Activated CD4-positive, alpha-beta T cell treated with anti-CD3 and anti-CD28 coated beads, Interleukin-2, amount 50 U/mL, for 16 hours (primary cell): ENCODE measurements around the gene NFKBIL1.

Experiments
- DNase-seq: peaks from one replicate; pipeline ENCODE4 v3.0.0-alpha.2; 2020

Gene NFKBIL1

DNA sequence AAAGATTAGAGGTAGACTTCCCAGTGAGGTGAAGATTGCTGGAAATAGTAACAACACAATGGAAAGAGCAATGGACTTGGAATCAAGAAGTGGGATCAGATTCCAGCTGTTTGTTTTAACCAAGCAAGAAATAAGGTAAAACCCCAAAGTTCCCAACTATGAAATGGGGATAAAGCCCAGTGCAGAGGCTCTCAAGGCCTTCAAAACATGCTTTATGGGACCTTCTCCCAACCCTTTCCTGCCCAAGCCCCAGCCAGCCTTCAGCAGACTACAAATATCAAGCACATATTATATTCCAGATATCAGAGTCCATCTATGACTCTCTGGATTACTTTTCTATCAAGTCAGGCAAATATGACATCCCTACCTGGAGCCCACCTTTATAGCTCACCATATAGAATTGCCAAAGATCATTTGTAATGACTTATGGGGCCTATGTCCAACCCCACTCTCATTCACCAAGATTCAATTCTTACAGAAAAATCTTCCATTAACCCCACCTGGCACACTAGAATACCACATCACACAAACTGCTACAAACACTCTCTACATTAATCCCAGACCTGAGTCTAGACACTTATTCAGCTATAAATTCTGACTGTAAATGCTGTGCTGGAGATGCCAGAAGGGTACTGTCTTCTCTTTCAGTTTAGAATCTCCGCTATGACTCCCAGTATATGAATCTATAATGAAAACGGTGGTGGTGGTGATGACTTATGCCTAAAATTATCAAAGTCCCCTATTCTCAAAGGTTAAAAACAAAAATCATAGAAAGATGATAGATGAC is 11.7 kb upstream of the NFKBIL1 start:
- no peak for DNase-seq

DNA sequence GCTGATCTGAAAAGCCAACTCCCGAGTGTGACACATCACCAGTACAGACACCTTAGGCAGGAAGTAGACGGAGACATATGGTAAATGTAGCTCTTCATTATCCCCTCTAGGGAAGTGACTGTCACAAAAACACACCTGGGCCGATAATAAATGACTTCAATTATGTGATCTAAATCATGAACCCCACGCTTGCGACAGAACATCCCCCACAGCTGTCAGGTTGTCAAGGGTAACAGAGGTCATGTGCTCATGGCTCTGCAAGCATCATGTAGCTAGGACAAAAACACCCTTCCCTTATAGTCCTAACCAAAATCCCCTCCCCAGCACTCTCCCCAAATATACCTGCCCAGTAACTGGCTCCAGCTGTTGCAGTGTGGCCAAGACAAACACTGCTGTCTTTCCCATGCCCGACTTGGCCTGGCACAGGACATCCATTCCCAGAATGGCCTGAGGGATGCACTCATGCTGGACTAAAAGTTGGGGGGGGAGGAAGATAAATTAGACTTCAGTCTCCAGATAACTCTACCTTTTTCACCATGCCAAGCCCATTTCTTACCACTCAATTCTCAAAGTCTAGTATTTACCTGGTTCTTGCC is 8.5 kb upstream of the NFKBIL1 start:
- no peak for DNase-seq

DNA sequence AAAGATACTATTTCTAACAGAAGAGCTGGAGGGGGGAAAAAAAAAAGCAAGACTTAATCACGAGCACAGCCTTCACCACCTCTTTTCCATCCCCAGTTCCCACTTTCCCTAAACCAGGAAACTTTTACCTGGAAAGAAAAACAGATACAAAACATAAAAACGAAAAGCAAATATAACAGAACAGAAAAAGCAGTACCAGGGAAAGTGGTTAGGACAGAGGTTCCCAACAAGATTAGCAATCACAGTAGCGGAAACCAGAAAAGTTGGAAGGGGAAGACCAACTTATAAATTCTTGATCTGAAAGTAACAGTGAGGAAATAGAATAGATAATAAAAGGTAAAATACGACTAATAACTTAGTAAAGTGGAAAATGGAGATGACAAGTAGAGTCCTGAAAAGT is 6.8 kb upstream of the NFKBIL1 start:
- no peak for DNase-seq

DNA sequence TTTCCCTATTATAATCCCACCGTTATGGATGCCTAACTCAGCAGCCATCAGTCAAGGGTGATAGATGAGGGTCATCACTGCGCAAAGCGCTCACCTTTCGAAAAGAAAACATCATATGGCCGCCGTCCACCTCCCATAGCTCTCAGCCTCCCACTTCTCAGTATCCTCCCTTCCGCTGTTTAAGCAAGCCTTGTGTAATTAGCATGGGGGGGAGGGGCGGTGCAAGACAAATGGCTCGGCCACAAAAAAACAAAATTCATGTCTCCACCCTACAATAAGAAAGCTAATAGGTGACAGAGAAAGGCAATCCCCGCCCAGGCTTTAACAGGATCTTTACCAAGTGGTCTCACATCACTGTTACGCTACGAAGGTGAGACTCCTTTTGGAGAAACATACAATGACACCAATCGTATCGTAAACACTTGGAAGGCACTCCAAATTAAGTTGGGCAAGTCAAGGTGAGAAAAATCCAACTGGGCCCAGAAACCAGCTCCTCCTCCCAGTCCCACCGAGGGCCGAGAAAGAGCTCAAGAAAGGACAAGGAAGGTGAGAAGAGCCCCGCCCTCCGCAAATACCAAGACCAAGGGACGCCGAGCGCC is 6.2 kb upstream of the NFKBIL1 start:
- peak; percentile 74 for DNase-seq

DNA sequence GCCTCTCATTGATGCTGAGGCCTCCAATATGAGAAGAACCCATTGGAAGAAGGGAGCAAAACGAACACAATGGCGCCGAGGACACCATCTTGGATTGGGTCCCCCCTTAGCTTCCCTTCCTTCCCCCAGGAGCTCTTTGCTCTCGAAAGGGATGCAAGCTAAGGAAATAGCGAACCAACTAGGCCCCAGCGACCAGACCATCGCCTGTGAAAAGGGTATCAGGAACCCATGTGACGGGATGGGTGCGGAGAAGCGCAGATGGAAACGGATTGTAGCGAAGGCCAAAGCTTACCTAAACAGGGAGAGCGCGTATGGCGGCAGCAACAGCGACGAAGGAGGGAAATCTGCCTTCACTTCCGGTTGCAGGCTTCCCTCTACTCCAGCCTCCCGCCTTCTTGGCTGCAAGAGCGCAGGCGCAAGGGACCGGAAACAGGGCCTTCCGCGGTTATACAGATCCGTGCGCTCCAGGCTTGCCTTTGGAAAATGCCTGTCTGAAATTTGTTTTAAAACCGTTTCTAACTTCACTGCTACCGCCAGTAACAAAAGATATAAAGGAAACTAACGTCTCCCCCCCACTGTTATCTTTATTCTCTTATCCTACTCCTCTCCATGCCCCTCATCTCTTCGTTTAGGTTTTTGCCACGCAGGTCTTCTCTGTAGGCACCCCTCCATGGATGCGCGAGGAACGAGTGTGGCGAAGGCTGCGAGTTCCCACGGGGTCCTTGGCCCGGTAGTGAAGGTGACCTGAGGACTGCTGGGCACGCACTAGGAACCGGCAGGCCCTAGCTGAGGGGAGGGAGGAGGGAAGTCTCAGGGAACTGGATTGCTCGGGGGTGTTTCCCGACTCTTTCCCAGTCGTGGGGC is 5.5 kb upstream of the NFKBIL1 start, which contains the start of gene DDX39B:
Gene DDX39B (minus strand): TSS at position 346 of the 864 bp plus-strand sequence. CDS start 1,471 bp downstream, outside the sequence.
- peak; percentile 97 for DNase-seq

DNA sequence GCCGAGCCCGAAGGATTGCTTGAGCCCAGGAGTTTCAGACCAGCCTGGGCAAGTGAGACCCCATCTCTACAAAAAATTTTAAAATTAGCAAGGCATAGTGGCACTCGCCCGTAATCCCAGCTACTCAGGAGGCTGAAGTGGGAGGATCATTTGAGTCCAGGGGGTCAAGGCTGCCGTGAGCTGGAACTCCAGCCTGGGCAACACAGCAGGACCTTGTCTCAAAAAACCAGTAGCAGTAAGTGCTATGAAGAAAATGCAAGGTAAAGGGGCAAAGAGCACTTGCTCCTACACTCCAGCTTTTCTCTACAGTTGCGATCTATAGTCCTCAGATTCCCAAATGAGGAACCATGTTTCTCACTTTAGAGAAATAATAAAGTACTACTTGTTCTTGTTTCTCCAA is 3.8 kb upstream of the NFKBIL1 start:
- DNase-seq, result no peak

DNA sequence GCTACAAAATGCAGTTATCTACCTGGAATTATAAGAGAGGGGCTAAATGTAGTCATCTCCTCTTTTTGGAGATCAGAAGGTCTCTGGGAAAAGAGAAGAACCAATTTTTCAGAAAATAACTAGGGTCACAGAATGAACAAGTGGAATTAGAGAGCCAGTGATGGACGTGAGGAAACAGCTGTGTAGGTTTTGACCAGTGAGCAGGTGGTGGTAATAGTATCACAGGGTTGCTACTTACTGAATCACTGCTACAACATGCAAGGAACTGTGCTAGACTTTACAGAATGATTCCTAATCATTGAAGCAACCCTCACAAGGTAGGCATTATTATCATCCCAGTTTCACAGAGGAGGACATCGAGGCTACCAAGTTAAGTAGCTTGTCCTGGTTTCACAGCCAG is 2.7 kb upstream of the NFKBIL1 start:
- no peak for DNase-seq

DNA sequence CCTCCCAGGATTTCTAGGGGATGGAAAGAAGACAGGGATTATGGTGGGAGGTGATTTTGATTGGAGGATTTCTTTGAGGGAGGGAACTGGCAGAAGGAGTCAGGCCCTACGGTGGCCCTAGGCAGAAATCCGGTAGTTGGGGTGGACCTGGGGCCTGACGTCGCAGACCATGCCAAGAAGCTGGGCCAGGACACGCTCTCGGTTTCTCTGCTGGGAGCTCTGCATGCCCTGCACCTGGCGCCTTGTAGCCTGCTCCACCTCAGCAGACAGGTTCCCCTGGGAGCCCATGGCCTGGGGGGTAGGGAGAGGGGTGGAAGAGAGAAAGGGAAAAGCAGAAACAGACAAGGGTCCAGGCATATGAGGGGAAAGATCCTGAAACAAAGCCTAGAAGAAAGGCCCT is 2.1 kb upstream of the NFKBIL1 start:
- no peak for DNase-seq

DNA sequence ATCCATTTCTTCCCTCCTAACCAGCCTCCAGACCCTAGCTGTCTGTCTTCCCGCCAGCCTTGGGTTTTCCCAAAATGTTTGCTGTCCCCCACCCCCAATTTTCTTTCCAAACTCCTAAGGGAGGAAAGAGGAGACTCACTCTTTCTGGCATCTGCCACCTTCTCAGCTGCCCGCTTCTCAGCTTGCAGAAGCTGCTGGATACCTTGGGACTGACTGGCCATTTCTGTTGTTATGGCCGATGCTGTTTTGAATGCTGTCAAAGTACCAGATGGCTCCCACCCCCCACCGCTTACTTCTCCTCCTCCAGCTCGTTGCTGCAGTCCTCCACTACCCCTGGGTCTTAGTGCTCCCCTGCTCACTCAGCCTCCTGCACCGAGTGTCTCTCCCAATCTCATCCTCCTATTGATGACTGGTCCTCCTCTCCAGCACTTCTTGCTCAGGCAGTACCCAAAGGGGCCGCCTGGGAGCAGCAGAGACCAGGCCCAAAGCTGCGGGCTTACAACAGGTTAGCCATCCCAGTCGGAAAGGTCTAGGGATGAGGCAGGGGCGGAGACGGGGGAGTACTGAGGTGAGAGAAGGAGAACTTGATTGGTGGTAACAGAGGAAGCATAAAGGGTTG is 960 bp upstream of the NFKBIL1 start, which contains the start of gene ATP6V1G2:
Gene ATP6V1G2 (minus strand): TSS at position 270 of the 619 bp plus-strand sequence. CDS start 49 bp downstream, at position 221.
- DNase-seq, result peak; percentile 95

DNA sequence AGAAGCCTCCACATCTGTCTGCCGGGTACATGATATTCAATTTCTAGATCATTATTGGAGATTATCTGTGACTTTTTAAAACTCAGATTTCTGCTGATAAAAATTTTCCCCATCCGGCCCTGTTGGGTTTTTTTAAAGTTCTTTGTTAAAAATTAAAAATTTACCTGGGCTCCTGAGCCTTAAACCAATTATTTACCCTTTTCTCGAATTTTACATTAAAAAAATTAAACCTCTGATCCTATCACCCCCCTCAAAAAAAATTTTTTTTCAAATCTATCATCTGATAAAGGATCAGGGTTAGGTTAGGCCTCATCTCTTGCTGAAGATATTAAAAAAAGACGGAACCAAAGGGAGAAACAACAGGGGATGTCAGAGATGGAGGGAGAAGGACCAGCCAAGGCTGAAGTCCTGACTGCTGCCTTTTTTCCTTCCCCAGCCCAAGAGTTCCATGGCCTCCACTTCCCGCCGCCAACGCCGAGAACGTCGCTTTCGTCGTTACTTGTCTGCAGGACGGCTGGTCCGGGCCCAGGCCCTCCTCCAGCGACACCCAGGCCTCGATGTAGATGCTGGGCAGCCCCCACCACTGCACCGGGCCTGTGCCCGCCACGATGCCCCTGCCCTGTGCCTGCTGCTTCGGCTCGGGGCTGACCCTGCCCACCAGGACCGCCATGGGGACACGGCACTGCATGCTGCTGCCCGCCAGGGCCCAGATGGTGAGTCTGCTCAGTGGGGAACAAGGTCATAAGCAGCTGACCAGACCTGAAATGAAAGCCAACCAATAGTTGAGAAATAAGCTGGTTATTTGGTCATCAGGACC is 527 bp downstream of the NFKBIL1 start:
- no peak for DNase-seq

DNA sequence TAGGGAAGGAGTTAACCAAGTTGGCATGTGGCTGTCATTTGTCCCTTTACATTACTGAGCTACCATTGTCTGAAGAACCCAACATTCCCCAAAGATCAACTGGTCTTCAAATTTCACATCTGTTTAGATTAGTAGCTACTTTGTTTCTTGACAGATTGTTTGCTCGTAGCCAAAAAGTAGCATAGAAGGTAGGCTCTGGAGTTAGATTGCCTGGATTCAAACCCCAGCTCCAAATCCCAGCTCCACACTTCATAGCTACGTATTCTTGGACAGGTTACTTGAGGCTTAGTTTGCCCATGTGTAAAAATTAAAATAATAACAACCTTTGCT is 1.1 kb downstream of the NFKBIL1 start:
- DNase-seq, result no peak

DNA sequence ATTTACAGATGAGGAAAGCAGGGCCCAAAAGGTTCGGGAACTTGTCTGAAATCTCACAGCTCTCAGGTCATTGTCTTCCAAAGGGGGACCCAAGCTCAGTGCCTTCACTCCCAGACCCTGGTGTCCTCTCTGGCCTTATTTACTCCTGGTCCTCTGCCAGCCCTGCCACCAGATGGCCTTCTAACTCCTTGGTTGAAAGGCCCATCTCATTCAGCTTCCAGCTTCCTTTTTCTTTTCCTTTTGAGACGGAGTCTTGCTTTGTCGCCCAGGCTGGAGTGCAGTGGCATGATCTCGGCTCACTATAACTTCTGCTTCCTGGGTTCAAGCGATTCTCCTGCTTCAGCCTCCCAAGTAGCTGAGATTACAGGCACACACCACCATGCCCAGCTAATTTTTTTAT is 4.0 kb downstream of the NFKBIL1 start:
- peak; percentile 77 for DNase-seq

DNA sequence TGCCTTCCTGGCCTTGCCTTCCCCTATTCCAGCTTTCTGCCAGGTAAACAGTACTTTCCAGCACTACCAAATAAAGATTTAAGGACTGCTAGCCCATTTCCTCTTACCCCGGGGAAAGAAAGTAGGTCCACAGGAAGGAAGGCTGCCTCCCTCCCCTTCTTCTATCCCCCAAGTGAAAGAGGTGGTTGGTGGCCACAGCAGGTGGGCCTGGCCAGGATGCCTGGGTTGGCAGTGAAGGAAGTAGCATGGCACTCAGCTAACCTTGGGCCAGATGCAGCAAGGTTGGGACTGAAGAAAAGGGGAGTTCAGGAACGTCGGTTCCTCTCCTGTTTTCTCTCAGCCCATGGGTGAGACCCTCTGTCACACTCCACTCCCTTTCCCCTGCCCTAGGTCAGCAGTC is 8.9 kb downstream of the NFKBIL1 start:
- DNase-seq, result no peak

DNA sequence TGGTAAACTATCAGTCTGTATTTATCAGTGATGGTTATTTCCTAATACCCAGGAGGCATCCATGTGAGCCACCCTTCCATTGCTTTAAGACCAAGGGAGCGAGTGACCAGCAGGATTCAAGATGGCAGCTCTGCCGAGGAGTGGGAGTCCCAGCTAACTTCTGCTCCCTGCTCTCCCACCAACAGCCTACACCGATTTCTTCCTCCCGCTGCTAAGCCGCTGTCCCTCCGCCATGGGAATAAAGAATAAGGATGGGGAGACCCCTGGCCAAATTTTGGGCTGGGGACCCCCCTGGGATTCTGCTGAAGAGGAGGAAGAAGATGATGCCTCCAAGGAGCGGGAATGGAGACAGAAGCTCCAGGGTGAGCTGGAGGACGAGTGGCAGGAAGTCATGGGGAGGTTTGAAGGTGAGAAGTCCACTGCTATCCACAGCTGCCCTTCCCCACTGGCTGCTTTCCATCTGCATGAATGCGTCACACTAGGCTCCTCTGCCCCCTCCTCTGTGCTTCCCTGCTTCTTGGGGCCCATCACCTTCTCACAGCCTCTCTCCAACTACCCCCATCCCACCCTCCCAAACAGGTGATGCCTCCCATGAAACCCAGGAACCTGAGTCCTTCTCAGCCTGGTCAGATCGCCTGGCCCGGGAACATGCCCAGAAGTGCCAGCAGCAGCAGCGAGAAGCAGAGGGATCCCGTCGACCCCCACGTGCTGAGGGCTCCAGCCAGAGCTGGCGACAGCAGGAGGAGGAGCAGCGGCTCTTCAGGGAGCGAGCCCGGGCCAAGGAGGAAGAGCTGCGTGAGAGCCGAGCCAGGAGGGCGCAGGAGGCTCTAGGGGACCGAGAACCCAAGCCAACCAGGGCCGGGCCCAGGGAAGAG is 10.3 kb downstream of the NFKBIL1 start:
- no peak for DNase-seq

DNA sequence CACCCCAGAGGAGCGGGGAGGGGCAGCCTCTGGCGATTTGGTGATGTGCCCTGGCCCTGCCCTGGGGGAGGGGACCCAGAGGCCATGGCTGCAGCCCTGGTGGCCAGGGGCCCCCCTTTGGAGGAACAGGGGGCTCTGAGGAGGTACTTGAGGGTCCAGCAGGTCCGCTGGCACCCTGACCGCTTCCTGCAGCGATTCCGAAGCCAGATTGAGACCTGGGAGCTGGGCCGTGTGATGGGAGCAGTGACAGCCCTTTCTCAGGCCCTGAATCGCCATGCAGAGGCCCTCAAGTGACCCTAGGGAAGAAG is 10.9 kb downstream of the NFKBIL1 start:
- no peak for DNase-seq

DNA sequence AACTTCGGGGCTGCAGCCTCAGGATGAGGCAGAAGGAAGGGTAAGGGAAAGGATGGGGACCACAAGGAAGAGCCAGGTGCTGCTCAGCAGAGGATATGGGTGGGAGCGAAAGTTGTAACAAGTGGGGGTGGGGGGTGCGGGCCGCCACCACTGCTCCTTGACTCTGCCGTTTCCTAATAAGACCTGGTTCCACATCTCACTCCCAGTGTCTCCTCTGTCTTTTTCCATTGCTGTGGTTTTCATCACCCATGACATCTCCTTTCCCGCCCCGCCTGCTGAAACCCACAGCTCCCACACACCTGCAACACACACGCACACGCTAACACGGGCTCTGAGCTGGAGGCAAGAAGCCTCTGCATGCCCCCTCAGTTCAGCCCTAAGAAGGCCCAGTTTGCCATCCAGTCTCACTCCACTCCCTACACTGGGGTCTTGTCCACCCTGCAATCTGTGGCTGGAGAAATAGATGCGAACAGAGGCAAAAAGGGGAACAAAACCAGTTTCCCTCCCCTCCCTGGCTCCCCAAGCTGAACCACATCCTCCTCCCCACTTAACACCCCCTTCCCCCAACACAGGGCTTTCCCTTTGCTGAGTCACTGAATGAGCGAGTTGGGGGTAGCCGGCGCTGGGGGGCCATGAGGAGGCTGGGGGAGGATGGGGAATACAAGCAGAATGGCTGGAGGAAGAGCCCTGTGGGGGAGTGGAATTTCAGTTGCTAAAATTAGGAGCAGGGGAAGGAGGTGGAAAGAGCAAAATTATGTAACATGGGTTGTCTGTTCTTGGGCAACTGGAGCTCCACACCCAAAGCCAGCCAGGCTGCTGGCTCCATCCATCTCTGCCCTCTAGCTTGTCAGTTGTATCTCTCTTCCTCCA is 11.5 kb downstream of the NFKBIL1 start:
- peak; percentile 79 for DNase-seq

DNA sequence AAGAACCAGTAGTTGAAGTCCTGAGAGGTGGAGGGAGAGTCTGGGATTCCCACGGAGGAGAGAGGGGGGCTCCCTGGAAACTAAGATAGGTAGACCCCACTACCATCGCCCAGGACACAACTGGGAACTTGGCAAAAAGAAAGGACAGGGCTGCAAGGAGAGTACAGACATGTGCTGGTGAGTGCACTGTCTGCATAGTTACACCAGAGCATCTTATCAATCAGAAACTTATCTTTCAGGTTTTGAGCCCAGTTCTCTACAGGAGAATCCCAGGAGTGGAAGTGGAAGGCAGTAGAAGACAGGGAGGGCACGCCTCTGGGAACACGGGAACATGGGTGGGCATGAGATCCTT is 12.2 kb downstream of the NFKBIL1 start:
- no peak for DNase-seq

DNA sequence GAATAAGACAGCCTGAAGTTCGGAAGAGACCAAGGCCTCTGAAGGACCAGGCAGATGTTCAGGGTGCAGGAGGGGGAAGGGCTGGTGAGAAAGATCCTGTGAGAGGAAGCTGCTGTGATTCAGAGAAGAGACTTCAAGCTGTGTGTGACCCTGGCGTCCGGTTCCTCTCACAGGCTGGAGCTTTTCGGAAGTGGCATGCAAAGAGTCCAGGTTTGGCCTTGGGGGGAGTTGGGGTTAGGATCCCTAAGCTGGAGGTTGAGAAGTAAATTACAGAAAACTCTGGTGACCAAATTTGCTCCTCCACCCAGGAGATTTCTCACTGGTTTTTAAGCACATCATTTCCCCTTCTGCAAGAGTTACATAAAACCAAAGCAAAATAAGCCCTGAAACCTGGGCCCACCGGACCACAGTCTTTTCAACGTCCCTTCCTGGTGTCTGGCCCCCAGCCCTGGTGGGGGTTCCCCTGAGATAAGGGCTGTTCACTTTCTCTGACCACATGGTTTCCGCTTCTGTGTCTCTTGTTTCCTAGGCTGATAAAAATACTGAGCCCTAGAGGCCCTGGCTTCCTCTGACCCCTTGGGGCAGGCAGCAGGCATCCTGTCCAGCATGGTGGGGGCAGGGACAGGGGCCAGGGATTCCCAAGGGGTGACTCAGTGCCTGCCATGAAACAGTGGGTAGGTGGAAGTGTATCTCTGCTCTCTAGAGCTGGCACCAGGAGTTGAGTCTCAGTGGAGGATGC is 12.7 kb downstream of the NFKBIL1 start:
- DNase-seq, result peak; percentile 87

DNA sequence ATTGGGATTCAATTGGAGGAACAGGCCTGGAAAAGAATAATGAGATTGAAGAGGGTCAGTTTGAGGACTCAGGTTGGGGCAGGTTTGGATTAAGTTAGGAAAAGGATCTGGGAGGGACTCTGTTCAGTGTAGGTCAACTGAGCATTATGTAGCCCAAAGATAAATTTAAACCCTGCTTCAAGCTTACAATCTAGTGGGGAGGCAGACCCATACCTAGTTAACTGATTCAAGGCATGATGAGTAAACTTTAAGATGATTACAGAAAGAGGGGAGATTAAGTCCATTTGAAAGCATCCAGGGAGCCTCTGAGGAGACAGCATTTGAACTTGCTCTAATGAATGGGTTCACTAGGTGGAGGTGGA is 13.3 kb downstream of the NFKBIL1 start:
- no peak for DNase-seq
